GM12878 (cell line): ENCODE measurements around the gene MACF1. TPM values are rescaled to one million over a fixed set of nuclear protein-coding genes. Genes with fewer than 3 reads are reported as not detected.

Source experiments
- ATAC-seq: fragments of 200-7000 bp; cut with Tn5 transposase; 3 replicates; pipeline ENCODE4 v1.9.1; 2020; ENCODE audit warnings: mild to moderate bottlenecking, moderate library complexity
- BruUV-seq: library from RNA; stranded (reverse); fragments of 400-500 nt; replicated peaks from 2 replicates; lab custom pipeline; 2021; lab: Mats Ljungman, UMichigan
- CTCF ChIA-PET: fragments of 300-600 bp; sonication (Branson Sonifier 250); formaldehyde crosslinking; extraction: SDS; loops from one replicate; lab custom pipeline; 2021; ENCODE audit warnings: inconsistent platforms; lab: Yijun Ruan, JAX
- POLR2A ChIA-PET: fragments of 350-600 bp; formaldehyde crosslinking; extraction: SDS; loops from one replicate; lab custom pipeline; 2021; ENCODE audit warnings: inconsistent platforms; lab: Charles Lee
- RAD21 ChIA-PET: fragments of 300-600 bp; sonication (Branson Sonifier 250); formaldehyde crosslinking; loops from one replicate; lab custom pipeline; 2023; ENCODE audit warnings: antibody characterized with exemption; ENCODE audit not compliant: unreplicated experiment; lab: Charles Lee
- SMC1A ChIA-PET: fragments of 300-600 bp; sonication (Branson Sonifier 250); formaldehyde crosslinking; loops from one replicate; lab custom pipeline; 2023; ENCODE audit not compliant: unreplicated experiment, uncharacterized antibody; lab: Charles Lee
- DNase-seq: peaks from one replicate; pipeline ENCODE4 v3.0.0-alpha.2; 2011; ENCODE audit warnings: low read depth, low spot score
- FAIRE-seq: peaks from 3 replicates; lab custom pipeline; 2011; peaks lifted over from hg19 to GRCh38; lab: Jason Lieb, UNC
- H2AFZ ChIP-seq: 2 replicates; pipeline ENCODE4 v1.6.0; 2011; ENCODE audit warnings: low read depth, low read length, control low read depth; ENCODE audit not compliant: control insufficient read depth
- H3K27ac ChIP-seq: 2 replicates; pipeline ENCODE4 v1.5.1; 2011; ENCODE audit warnings: control low read depth; ENCODE audit not compliant: control insufficient read depth, insufficient read depth
- H3K27me3 ChIP-seq, 2 experiments: replicated peaks in 1 of 2; 2 replicates each; pipeline versions ENCODE4 v1.6.0 to v1.6.1; 2011; ENCODE audit warnings: low read length in 1 of 2; ENCODE audit not compliant: control insufficient read depth in 2 of 2, insufficient read depth in 2 of 2
- H3K36me3 ChIP-seq, 2 experiments: 2 replicates each; pipeline ENCODE4 v1.5.1; 2011; ENCODE audit warnings: low read length in 1 of 2; ENCODE audit not compliant: control insufficient read depth in 2 of 2, insufficient read depth in 2 of 2
- H3K4me1 ChIP-seq: 2 replicates; pipeline ENCODE4 v1.6.1; 2011; ENCODE audit warnings: mild to moderate bottlenecking, low read length, moderate library complexity, mixed read lengths; ENCODE audit not compliant: control insufficient read depth, insufficient read depth
- H3K4me2 ChIP-seq: 2 replicates; pipeline ENCODE4 v1.6.0; 2011; ENCODE audit warnings: control low read depth; ENCODE audit not compliant: control insufficient read depth, insufficient read depth
- H3K4me3 ChIP-seq: fragments of 200-600 bp; sonication (generic); 2 replicates; pipeline ENCODE4 v1.5.1; 2016
- H3K79me2 ChIP-seq: 2 replicates; pipeline ENCODE4 v1.6.0; 2011; ENCODE audit warnings: low read length; ENCODE audit not compliant: control insufficient read depth, insufficient read depth
- H3K9ac ChIP-seq: 2 replicates; pipeline ENCODE4 v1.8.0; 2011; ENCODE audit warnings: low read length, control low read depth, mixed read lengths; ENCODE audit not compliant: control insufficient read depth, insufficient read depth
- H3K9me3 ChIP-seq: replicated peaks from 3 replicates; pipeline ENCODE4 v1.5.1; 2011; ENCODE audit warnings: mild to moderate bottlenecking, low read length; ENCODE audit not compliant: control insufficient read depth, insufficient read depth
- H4K20me1 ChIP-seq: 2 replicates; pipeline ENCODE4 v1.6.0; 2011; ENCODE audit not compliant: control insufficient read depth, insufficient read depth
- ATF2 ChIP-seq: IDR thresholded peaks from 2 replicates; pipeline ENCODE4 v1.6.1; 2012; ENCODE audit warnings: low read length, inconsistent platforms
- E2F4 ChIP-seq: IDR thresholded peaks from 2 replicates; pipeline ENCODE4 v1.6.1; 2012; ENCODE audit warnings: low read depth, low read length, improper control_type of control experiment
- IKZF1 ChIP-seq: fragments of 450-650 bp; conservative IDR thresholded peaks from 2 replicates; pipeline ENCODE4 v1.6.1; 2017; ENCODE audit warnings: antibody characterized with exemption, mild to moderate bottlenecking
- RB1 ChIP-seq: fragments of 450-650 bp; formaldehyde crosslinking; IDR thresholded peaks from 2 replicates; pipeline ENCODE4 v1.6.1; 2017; ENCODE audit warnings: mild to moderate bottlenecking, borderline replicate concordance
- STAT1 ChIP-seq: fragments of 450-650 bp; conservative IDR thresholded peaks from 2 replicates; pipeline ENCODE4 v1.6.1; 2014; ENCODE audit warnings: antibody characterized with exemption, mild to moderate bottlenecking
- ZNF274 ChIP-seq: IDR thresholded peaks from one replicate; pipeline ENCODE4 v1.8.0; 2011; ENCODE audit not compliant: insufficient read length, insufficient read depth
- ZNF622 ChIP-seq: fragments of 450-650 bp; IDR thresholded peaks from 2 replicates; pipeline ENCODE4 v1.6.1; 2017; ENCODE audit warnings: mild to moderate bottlenecking, inconsistent platforms
- WGBS: methylation state at CpG from one replicate; pipeline ENCODE4 v1.1.6; 2016; ENCODE audit warnings: low lambda C conversion rate; ENCODE audit not compliant: insufficient replicate concordance, insufficient coverage; ENCODE audit errors: missing lambda C conversion rate; 5-methylcytosine and 5-hydroxymethylcytosine counted together
- in situ Hi-C: fragments of 300-500 bp; cut with MboI; formaldehyde crosslinking; loops from 9 replicates; pipeline ENCODE4 v1.14.3; 2018; ENCODE audit warnings: mixed read lengths
- intact Hi-C: fragments of 100-400 bp; cut with micrococcal nuclease; formaldehyde crosslinking; loops from one replicate; pipeline ENCODE4 v1.14.2; 2022; ENCODE audit not compliant: unreplicated experiment
- polyA plus RNA-seq, 11 experiments: library from polyadenylated mRNA; depleted of rRNA in 4 of 11; unstranded in 6 of 11; stranded (reverse) in 5 of 11; fragments of >200 nt; fragmentation: Nextera tagmentation in 4 of 11; fragmentation: Illumina TruSeq in 1 of 11; extraction: Ambion mirVana in 4 of 11; extraction: Trizol in 1 of 11; gene quantifications; 1 replicate in 1 of 11; 2 replicates in 10 of 11; pipeline versions ENCODE4 v1.2.1 to v1.2.3, GENCODE V29; 2011 to 2016; ENCODE audit warnings: inconsistent platforms in 2 of 11, missing spikeins in 2 of 11, low read depth in 1 of 11
- total RNA-seq, 4 experiments: library from RNA; depleted of rRNA in 3 of 4; stranded (reverse); fragments of >200 nt in 3 of 4; fragmentation: Illumina TruSeq in 1 of 4; extraction: Trizol in 1 of 4; gene quantifications; 2 replicates each; pipeline versions ENCODE4 v1.2.1 to v1.2.3, GENCODE V29; 2013 to 2021
- TF ChIP-seq, protein P1 (sequence below): fragments of 150-350 bp; IDR thresholded peaks from 2 replicates; pipeline ENCODE4 v1.6.1; 2014; ENCODE audit warnings: mild to moderate bottlenecking, low read depth, low read length

The MACF1 gene
- total and polyA plus RNA-seq, 10 of the 15 experiments (the other 5 are each of a cell fraction or from before 2014, with no cell fraction given), result 15.5 to 201 (median 76.9) TPM

DNA sequence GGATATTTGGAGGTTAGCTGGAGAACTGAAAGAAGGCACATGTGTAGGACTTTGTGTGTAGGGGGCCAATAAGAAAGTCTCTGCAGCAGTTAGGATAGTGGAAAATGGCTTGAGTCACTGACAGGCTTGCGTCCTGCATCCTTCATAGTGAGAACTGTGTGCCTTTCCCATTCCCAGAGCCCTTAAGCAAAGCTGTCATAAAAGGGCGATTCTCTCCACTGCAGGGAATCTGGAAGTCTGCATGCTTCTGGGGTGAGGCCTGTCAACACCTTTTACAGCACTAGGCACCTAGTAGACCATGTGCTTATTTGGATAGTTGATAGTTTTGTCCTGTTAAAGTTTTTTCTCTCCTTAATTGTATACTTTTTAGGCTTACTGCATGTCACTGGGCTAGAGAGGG, 39.4 kb upstream of the MACF1 start (continued):
- TF ChIP-seq E2F4 (no peak), RB1 (no peak), ZNF274 (no peak), ZNF622 (no peak)

DNA sequence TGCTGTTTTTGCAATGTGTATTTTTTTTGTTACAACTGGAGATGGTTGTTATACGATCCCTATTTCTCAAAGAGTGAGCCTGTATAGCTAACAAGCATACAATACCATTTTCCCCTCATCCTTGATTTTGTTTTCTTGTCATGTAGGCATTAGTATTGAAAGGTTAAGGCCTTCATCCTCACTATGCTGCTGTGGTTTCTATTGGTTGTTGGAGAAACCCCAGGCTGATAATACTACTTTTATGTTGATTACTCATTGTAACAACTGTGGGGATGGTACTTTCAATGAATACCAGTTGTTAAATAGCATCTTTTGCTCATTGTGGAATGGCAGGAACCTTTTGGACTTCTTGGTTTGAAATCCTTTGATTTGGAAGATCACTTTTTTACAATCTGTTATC, 39.0 kb upstream of the MACF1 start:
- ChIA-PET POLR2A (no interaction called here), CTCF (interaction anchor here (1.5 to 2.6 kb wide), 3 partner anchors 27 to 67 kb away, joined by 3 to 20 read pairs (median 10); no protein-coding TSS in a partner anchor), SMC1A (interaction anchor here (1.0 to 2.4 kb wide), 3 partner anchors 24 to 29 kb away, joined by 3 to 10 read pairs (median 5); no protein-coding TSS in a partner anchor)
- in situ Hi-C loops, result no loop called here
- H4K20me1 ChIP-seq, result no peaks in the 10 kb centered on the region; the same call in 1 of the 2 replicates
- intact Hi-C loops, result no loop called here
- no TSS peak for BruUV-seq
- H3K9ac ChIP-seq, result no peak overlapping the region
- H3K9me3 ChIP-seq, result no peaks in the 10 kb centered on the region
- no peak for ATAC-seq
- no peaks in the 10 kb centered on the region for H3K4me1 ChIP-seq
- H3K27me3 ChIP-seq, result no peaks in the 10 kb centered on the region
- FAIRE-seq, result no peak
- H2AFZ ChIP-seq, result no peak overlapping the region
- no peak overlapping the region for H3K27ac ChIP-seq
- H3K79me2 ChIP-seq, result peaks cover 18% of the 10 kb centered on the region
- WGBS, result 94% methylated on average over 1 of the region's 1 CpG
- TF ChIP-seq STAT1, result no peak
- TF ChIP-seq IKZF1, result no peak
- no peak for TF ChIP-seq ATF2
- TF ChIP-seq, protein P1, sequence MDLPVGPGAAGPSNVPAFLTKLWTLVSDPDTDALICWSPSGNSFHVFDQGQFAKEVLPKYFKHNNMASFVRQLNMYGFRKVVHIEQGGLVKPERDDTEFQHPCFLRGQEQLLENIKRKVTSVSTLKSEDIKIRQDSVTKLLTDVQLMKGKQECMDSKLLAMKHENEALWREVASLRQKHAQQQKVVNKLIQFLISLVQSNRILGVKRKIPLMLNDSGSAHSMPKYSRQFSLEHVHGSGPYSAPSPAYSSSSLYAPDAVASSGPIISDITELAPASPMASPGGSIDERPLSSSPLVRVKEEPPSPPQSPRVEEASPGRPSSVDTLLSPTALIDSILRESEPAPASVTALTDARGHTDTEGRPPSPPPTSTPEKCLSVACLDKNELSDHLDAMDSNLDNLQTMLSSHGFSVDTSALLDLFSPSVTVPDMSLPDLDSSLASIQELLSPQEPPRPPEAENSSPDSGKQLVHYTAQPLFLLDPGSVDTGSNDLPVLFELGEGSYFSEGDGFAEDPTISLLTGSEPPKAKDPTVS, result no peak
- TF ChIP-seq, all 136 proteins: peak for 0
- no peak overlapping the region for H3K4me2 ChIP-seq
- H3K4me3 ChIP-seq, result no peak overlapping the region
- no peak for DNase-seq
- RAD21 ChIA-PET, result interaction anchor here (1.3 kb wide), 1 partner anchor 27 kb away, joined by 6 read pairs; no protein-coding TSS in a partner anchor
- no peaks in the 10 kb centered on the region for H3K36me3 ChIP-seq
